ENCODE measurements around the gene CHST2. TPM values are rescaled to one million over a fixed set of nuclear protein-coding genes. Genes with fewer than 3 reads are reported as not detected.

Gene CHST2
- total RNA-seq, 1 donor from 2014 or later: 19.3 TPM

GRCh38 chr3:143128227-143128955, 8.8 kb downstream of the CHST2 start:
- intact Hi-C loops (cut with micrococcal nuclease): no loop called here

- intact Hi-C loops (cut with micrococcal nuclease): no loop called here
Observed at GRCh38 chr3:143132246-143132980, 12.8 kb downstream of the CHST2 start.

- intact Hi-C loops (cut with micrococcal nuclease): no loop called here
Observed at GRCh38 chr3:143134471-143134870, 14.9 kb downstream of the CHST2 start.

- intact Hi-C loops (cut with micrococcal nuclease): no loop called here
Observed at GRCh38 chr3:143135150-143135549, 15.6 kb downstream of the CHST2 start.

- intact Hi-C loops (cut with micrococcal nuclease): no loop called here
Observed at GRCh38 chr3:143137435-143138036, 18.0 kb downstream of the CHST2 start.

- intact Hi-C loops (cut with micrococcal nuclease): no loop called here
Observed at GRCh38 chr3:143138953-143139352, 19.4 kb downstream of the CHST2 start.

GRCh38 chr3:143139762-143140161, 20.2 kb downstream of the CHST2 start:
- intact Hi-C loops (cut with micrococcal nuclease): no loop called here

- intact Hi-C loops (cut with micrococcal nuclease): no loop called here
Observed at GRCh38 chr3:143140550-143140949, 21.0 kb downstream of the CHST2 start.

GRCh38 chr3:143142354-143142753, 22.8 kb downstream of the CHST2 start:
- intact Hi-C loops (cut with micrococcal nuclease): loop anchor here (2.0 kb wide), 1 partner anchor 50 kb away; no protein-coding TSS in a partner anchor

- intact Hi-C loops (cut with micrococcal nuclease): no loop called here
Observed at GRCh38 chr3:143145906-143146305, 26.3 kb downstream of the CHST2 start.

GRCh38 chr3:143146486-143147274, 27.1 kb downstream of the CHST2 start:
- intact Hi-C loops (cut with micrococcal nuclease): no loop called here

GRCh38 chr3:143147707-143148106, 28.1 kb downstream of the CHST2 start:
- intact Hi-C loops (cut with micrococcal nuclease): no loop called here

- intact Hi-C loops (cut with micrococcal nuclease): no loop called here
Observed at GRCh38 chr3:143150071-143150470, 30.5 kb downstream of the CHST2 start.

GRCh38 chr3:143151004-143151731, 31.6 kb downstream of the CHST2 start:
- intact Hi-C loops (cut with micrococcal nuclease): no loop called here

- intact Hi-C loops (cut with micrococcal nuclease): no loop called here
Observed at GRCh38 chr3:143152043-143152442, 32.5 kb downstream of the CHST2 start.

- intact Hi-C loops (cut with micrococcal nuclease): no loop called here
Observed at GRCh38 chr3:143155756-143156155, 36.2 kb downstream of the CHST2 start.

- intact Hi-C loops (cut with micrococcal nuclease): no loop called here
Observed at GRCh38 chr3:143158014-143158988, 38.7 kb downstream of the CHST2 start.

- intact Hi-C loops (cut with micrococcal nuclease): no loop called here
Observed at GRCh38 chr3:143160437-143160836, 40.9 kb downstream of the CHST2 start.

GRCh38 chr3:143163562-143164100, 44.1 kb downstream of the CHST2 start:
- intact Hi-C loops (cut with micrococcal nuclease): loop anchor here (2.0 kb wide), 1 partner anchor 809 kb away; no protein-coding TSS in a partner anchor

All from T-helper 2 cell treated with Interferon-gamma antibody and Interleukin-4, amounts not matched to agents 100 ng/mL and 5 ng/mL, for 36 hours (primary cell).